Vagina (tissue), 2 donors: Measurements from ENCODE around the gene ZC3H4.

Experiments
- POLR2AphosphoS5 ChIP-seq, 2 donors: sonication (generic); formaldehyde crosslinking; IDR thresholded peaks; one replicate each; pipeline ENCODE4 v1.9.0; 2017; ENCODE audit warnings: antibody characterized with exemption in 2 of 2, mild to moderate bottlenecking in 2 of 2, low read depth in 1 of 2; ENCODE audit not compliant: insufficient read depth in 1 of 2
- TF ChIP-seq, protein P1 (sequence below), 3 experiments: fragments of 450-650 bp in 2 of 3; fragments of 200-600 bp in 1 of 3; sonication (generic) in 1 of 3; IDR thresholded peaks; one replicate each; pipeline ENCODE4 v1.5.1; 2017 to 2019; ENCODE audit warnings: antibody characterized with exemption in 3 of 3, mild to moderate bottlenecking in 2 of 3, moderate library complexity in 2 of 3

DNA sequence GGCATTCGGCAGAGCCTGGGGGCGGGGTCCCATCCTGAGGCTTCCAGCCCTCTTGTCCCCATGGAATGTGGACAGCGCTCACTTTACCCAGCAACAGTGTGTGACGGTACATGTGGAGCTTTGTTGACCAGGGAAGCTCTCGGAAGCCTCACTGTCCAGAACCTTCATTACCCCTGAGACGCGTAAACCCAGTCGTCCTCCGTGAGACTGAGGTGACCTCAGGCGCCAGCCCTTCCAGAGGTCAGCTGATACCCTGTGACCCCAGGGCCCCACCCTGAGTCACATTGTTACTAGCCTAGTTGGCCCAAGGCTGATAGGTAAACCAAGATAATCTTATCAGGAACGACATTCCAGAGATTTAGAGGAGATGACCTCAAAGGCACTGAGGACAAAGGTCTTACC, 55.0 kb downstream of the ZC3H4 start:
- TF ChIP-seq, protein P1, sequence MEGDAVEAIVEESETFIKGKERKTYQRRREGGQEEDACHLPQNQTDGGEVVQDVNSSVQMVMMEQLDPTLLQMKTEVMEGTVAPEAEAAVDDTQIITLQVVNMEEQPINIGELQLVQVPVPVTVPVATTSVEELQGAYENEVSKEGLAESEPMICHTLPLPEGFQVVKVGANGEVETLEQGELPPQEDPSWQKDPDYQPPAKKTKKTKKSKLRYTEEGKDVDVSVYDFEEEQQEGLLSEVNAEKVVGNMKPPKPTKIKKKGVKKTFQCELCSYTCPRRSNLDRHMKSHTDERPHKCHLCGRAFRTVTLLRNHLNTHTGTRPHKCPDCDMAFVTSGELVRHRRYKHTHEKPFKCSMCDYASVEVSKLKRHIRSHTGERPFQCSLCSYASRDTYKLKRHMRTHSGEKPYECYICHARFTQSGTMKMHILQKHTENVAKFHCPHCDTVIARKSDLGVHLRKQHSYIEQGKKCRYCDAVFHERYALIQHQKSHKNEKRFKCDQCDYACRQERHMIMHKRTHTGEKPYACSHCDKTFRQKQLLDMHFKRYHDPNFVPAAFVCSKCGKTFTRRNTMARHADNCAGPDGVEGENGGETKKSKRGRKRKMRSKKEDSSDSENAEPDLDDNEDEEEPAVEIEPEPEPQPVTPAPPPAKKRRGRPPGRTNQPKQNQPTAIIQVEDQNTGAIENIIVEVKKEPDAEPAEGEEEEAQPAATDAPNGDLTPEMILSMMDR (IDR thresholded peaks at IDR 0.05) = no peak
- TF ChIP-seq POLR2AphosphoS5 (IDR thresholded peaks at IDR 0.05; ENCODE audit: insufficient read depth in 1 of 2, low read depth in 1 of 2) = no peak
